GM19351 (cell line): ENCODE data around the gene CYB5B.

Experiments
- ATAC-seq: cut with Tn5 transposase; IDR thresholded peaks from one replicate; pipeline ENCODE4 v1.9.1; 2021; ENCODE audit warnings: mild to moderate bottlenecking, moderate library complexity; ENCODE audit not compliant: unreplicated experiment

The CYB5B gene

DNA sequence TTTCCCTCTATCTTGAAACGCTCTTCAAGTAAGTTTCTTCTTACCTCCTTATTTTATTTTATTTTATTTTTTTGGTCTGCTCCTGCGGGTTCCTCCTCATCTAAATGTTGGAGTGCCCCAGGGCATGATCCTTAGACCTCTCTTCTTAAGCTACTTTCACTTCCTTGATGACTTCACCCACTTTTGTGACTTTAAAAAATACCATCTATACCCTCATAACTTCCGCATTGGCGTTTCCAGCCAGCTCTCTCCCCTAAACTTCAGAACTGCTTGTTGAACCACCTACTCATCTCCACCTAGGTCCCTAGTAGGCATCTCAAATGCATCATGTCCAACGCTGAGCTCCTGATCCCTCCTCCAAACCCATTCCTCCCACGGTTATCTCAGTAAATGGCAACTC, 89.9 kb downstream of the CYB5B start:
- no peak for ATAC-seq
